Measurements from ENCODE around the gene BRINP2.

Gene BRINP2

GRCh38 chr1:177170756-177171535, at the start of gene BRINP2:
BRINP2 (plus strand) TSS chr1:177170958; CDS start chr1:177229877, 58,919 bp downstream.
- no peak for DNase-seq

- DNase-seq = no peak
These were observed 48.1 kb upstream of the BRINP2 start for GRCh38 chr1:177122461-177123251.

GRCh38 chr1:177124577-177125278, 46.0 kb upstream of the BRINP2 start:
- no peak for DNase-seq

GRCh38 chr1:177126267-177126666, 44.5 kb upstream of the BRINP2 start:
- no peak for DNase-seq

GRCh38 chr1:177128665-177129281, 42.0 kb upstream of the BRINP2 start:
- DNase-seq = no peak

- DNase-seq = no peak
These were observed 40.3 kb upstream of the BRINP2 start for GRCh38 chr1:177130451-177130945.

GRCh38 chr1:177131723-177132122, 39.0 kb upstream of the BRINP2 start:
- DNase-seq = no peak

- DNase-seq = no peak
These were observed 38.6 kb upstream of the BRINP2 start for GRCh38 chr1:177132141-177132540.

GRCh38 chr1:177133977-177134538, 36.7 kb upstream of the BRINP2 start:
- DNase-seq = no peak

GRCh38 chr1:177135250-177135649, 35.5 kb upstream of the BRINP2 start:
- DNase-seq = no peak

GRCh38 chr1:177137814-177138213, 32.9 kb upstream of the BRINP2 start:
- no peak for DNase-seq

- no peak for DNase-seq
These were observed 32.4 kb upstream of the BRINP2 start for GRCh38 chr1:177138347-177138746.

GRCh38 chr1:177142010-177142409, 28.7 kb upstream of the BRINP2 start:
- no peak for DNase-seq

- DNase-seq = no peak
These were observed 27.9 kb upstream of the BRINP2 start for GRCh38 chr1:177142791-177143271.

GRCh38 chr1:177145106-177146070, 25.4 kb upstream of the BRINP2 start:
- no peak for DNase-seq

- no peak for DNase-seq
These were observed 24.3 kb upstream of the BRINP2 start for GRCh38 chr1:177146499-177146898.

GRCh38 chr1:177162243-177162642, 8.5 kb upstream of the BRINP2 start:
- DNase-seq = no peak

- no peak for DNase-seq
These were observed 6.8 kb upstream of the BRINP2 start for GRCh38 chr1:177163844-177164379.

- DNase-seq = no peak
These were observed 6.2 kb upstream of the BRINP2 start, which contains the start of gene ASTN1 for GRCh38 chr1:177164380-177165068. ASTN1 (minus strand) TSS chr1:177164712; CDS start chr1:177164676, 36 bp downstream.

GRCh38 chr1:177165069-177165439, 5.7 kb upstream of the BRINP2 start:
- no peak for DNase-seq

Measured in CD4-positive, alpha-beta T cell treated with Interferon gamma for 1 hour (primary cell).